Psoas muscle (tissue), 8 donors: ENCODE data around the gene PXMP4. TPM values are rescaled to one million over a fixed set of nuclear protein-coding genes. Genes with fewer than 3 reads are reported as not detected.

Experiments used
- ATAC-seq, 4 donors: fragments of 200-7000 bp; cut with Tn5 transposase; one replicate each; pipeline ENCODE4 v1.9.1; 2020; ENCODE audit warnings: moderate library complexity in 3 of 4, mild to moderate bottlenecking in 2 of 4
- DNase-seq, 2 donors: peaks; one replicate each; pipeline ENCODE4 v3.0.0-alpha.2; 2020
- H3K27ac ChIP-seq: fragments of 200-600 bp; one replicate; pipeline ENCODE4 v1.8.0; 2022
- H3K27me3 ChIP-seq, 3 donors: fragments of 200-600 bp in 1 of 3; one replicate each; pipeline versions ENCODE4 v1.6.1 to v1.8.0; 2013 to 2022; ENCODE audit warnings: low read length in 2 of 3, mild to moderate bottlenecking in 2 of 3, moderate library complexity in 1 of 3; ENCODE audit not compliant: insufficient read depth in 3 of 3
- H3K36me3 ChIP-seq, 2 donors: fragments of 200-600 bp in 1 of 2; one replicate each; pipeline versions ENCODE4 v1.6.1 to v1.8.0; 2013 to 2022; ENCODE audit warnings: low read depth in 1 of 2, mild to moderate bottlenecking in 1 of 2, moderate library complexity in 1 of 2; ENCODE audit not compliant: insufficient read depth in 1 of 2
- H3K4me1 ChIP-seq: fragments of 200-600 bp; one replicate; pipeline ENCODE4 v1.8.0; 2022
- H3K4me3 ChIP-seq: fragments of 200-600 bp; one replicate; pipeline ENCODE4 v1.8.0; 2022; ENCODE audit warnings: mild to moderate bottlenecking
- H3K9me3 ChIP-seq: fragments of 200-600 bp; one replicate; pipeline ENCODE4 v1.8.0; 2022
- CTCF ChIP-seq: fragments of 200-600 bp; IDR thresholded peaks from one replicate; pipeline ENCODE4 v1.8.0; 2022; ENCODE audit warnings: antibody characterized with exemption
- WGBS, 3 donors: extraction: QIAGEN DNeasy Blood & Tissue Kit; methylation state at CpG; one replicate each; pipeline versions ENCODE4 v1.1.6 to v1.1.7; 2013; 5-methylcytosine and 5-hydroxymethylcytosine counted together
- intact Hi-C, 2 donors: fragments of 100-400 bp; cut with DNase I; formaldehyde crosslinking; loops; one replicate each; pipeline versions ENCODE4 v1.11.0 to v1.14.2; 2022
- polyA plus RNA-seq, 3 donors: library from polyadenylated mRNA; stranded (reverse); fragments of 200-250 nt; gene quantifications; one replicate each; pipeline ENCODE4 v1.2.3, GENCODE V29; 2013
- total RNA-seq, 4 donors: library from RNA; stranded (reverse); fragmentation: NEBNext Ultra II Directional in 2 of 4; extraction: Animal tissue kit (Norgen Biotek cat#: 25700) in 2 of 4; gene quantifications; one replicate each; pipeline versions ENCODE4 v1.2.1 to v1.2.4, GENCODE V29; 2021 to 2023
- donor health status: healthy with polysubstance abuse.
- donor health status: DM: no; HTN: no; CAD: no; lungs with moderate emphysema.
- donor health status: Bipolar disorder and iron deficiency.
- donor health status: healthy.
- donor health status: DM: yes; HTN: yes; CAD: no.
- donor health status: DM: no; HTN: no; CAD: no.
- donor health status: DM: no; HTN: no; CAD: no.
- donor health status: DM: yes; HTN: yes; CAD: no.

PXMP4 gene
- total and polyA plus RNA-seq, 7 donors: 1.9 to 10.6 (median 5.1) TPM

- H3K4me1 ChIP-seq: peaks cover 4% of the 10 kb centered on the region
- ATAC-seq (no peak), DNase-seq (no peak)
- no peak overlapping the region for H3K27ac ChIP-seq
- intact Hi-C loops: no loop called here
- 85 to 87% (median 86%) methylated on average over 20 of the region's 20 CpGs for WGBS, 3 donors
- H3K9me3 ChIP-seq: no peaks in the 10 kb centered on the region
- H3K36me3 ChIP-seq: no peaks in the 10 kb centered on the region
- no peak for TF ChIP-seq CTCF
- no peak overlapping the region for H3K4me3 ChIP-seq
- H3K27me3 ChIP-seq: no peaks in the 10 kb centered on the region
These were observed 40.2 kb downstream of the PXMP4 start for GRCh38 chr20:33679758-33680485.

GRCh38 chr20:33677991-33678702, 42.0 kb downstream of the PXMP4 start:
- peaks cover 9% of the 10 kb centered on the region for H3K4me1 ChIP-seq
- ATAC-seq: no peak
- no peaks in the 10 kb centered on the region for H3K27me3 ChIP-seq
- no peak overlapping the region for H3K4me3 ChIP-seq
- intact Hi-C loops: no loop called here
- DNase-seq: peak; percentile 62 to 83
- no peak for TF ChIP-seq CTCF
- no peaks in the 10 kb centered on the region for H3K36me3 ChIP-seq
- no peak overlapping the region for H3K27ac ChIP-seq
- 53 to 65% (median 59%) methylated on average over 15 of the region's 15 CpGs for WGBS, 3 donors
- H3K9me3 ChIP-seq: no peaks in the 10 kb centered on the region

GRCh38 chr20:33676652-33677645, 43.2 kb downstream of the PXMP4 start:
- ATAC-seq: no peak
- H3K27me3 ChIP-seq: no peaks in the 10 kb centered on the region
- whole genome bisulfite sequencing, 3 donors: 93 to 96% (median 94%) methylated on average over 28 to 31 of the region's 31 CpGs
- no peak for TF ChIP-seq CTCF
- peaks cover 16% of the 10 kb centered on the region for H3K4me1 ChIP-seq
- no peak overlapping the region for H3K4me3 ChIP-seq
- H3K36me3 ChIP-seq: peaks cover 0 to 7% of the 10 kb centered on the region in 2 donors
- intact Hi-C loops: no loop called here
- no peaks in the 10 kb centered on the region for H3K9me3 ChIP-seq
- no peak overlapping the region for H3K27ac ChIP-seq
- peak in 1 of 2 donors; percentile 50 for DNase-seq

- intact Hi-C loops: no loop called here
- no peak for TF ChIP-seq CTCF
- peak overlapping the region; percentile 87 for H3K27ac ChIP-seq
- no peaks in the 10 kb centered on the region for H3K9me3 ChIP-seq
- no peak overlapping the region for H3K4me3 ChIP-seq
- H3K36me3 ChIP-seq: peaks cover 0 to 15% of the 10 kb centered on the region in 2 donors
- peaks cover 18% of the 10 kb centered on the region for H3K4me1 ChIP-seq
- 92 to 96% (median 93%) methylated on average over 11 of the region's 11 CpGs for WGBS, 3 donors
- H3K27me3 ChIP-seq: no peaks in the 10 kb centered on the region
- ATAC-seq: no peak
- DNase-seq: no peak
These were observed 44.0 kb downstream of the PXMP4 start for GRCh38 chr20:33676121-33676520.
